HTR-8/SVneo (cell line): ENCODE results near the gene MAGI1.

ENCODE experiments used
- DNase-seq: peaks from one replicate; pipeline ENCODE4 v3.0.0; 2011; ENCODE audit warnings: low spot score, mixed read lengths; ENCODE audit not compliant: insufficient read length
- FAIRE-seq: peaks from 2 replicates; lab custom pipeline; 2011; peaks lifted over from hg19 to GRCh38; lab: Jason Lieb, UNC

The MAGI1 gene

GRCh38 chr3:65703820-65704219 is 334.9 kb downstream of the MAGI1 start:
- FAIRE-seq (no peak), DNase-seq (no peak)

GRCh38 chr3:65703026-65703425 is 335.7 kb downstream of the MAGI1 start:
- no peak for FAIRE-seq

GRCh38 chr3:65702202-65702601 is 336.5 kb downstream of the MAGI1 start:
- DNase-seq (no peak), FAIRE-seq (no peak)

More at GRCh38 chr3:65703026-65703425, 335.7 kb downstream of the MAGI1 start:
- DNase-seq = no peak

GRCh38 chr3:65701516-65701915 is 337.2 kb downstream of the MAGI1 start:
- FAIRE-seq (no peak), DNase-seq (no peak)

GRCh38 chr3:65689436-65689835 is 349.3 kb downstream of the MAGI1 start:
- DNase-seq (no peak), FAIRE-seq (no peak)

GRCh38 chr3:65687741-65688140 is 351.0 kb downstream of the MAGI1 start:
- no peak for FAIRE-seq
- DNase-seq = no peak

GRCh38 chr3:65685621-65686235 is 353.0 kb downstream of the MAGI1 start:
- FAIRE-seq (no peak), DNase-seq (no peak)

GRCh38 chr3:65678516-65678915 is 360.2 kb downstream of the MAGI1 start:
- no peak for DNase-seq

GRCh38 chr3:65677486-65678010 is 361.2 kb downstream of the MAGI1 start:
- FAIRE-seq (no peak), DNase-seq (no peak)

More at GRCh38 chr3:65678516-65678915, 360.2 kb downstream of the MAGI1 start:
- no peak for FAIRE-seq

- no peak for FAIRE-seq
- no peak for DNase-seq
Measured at GRCh38 chr3:65676580-65676979, 362.1 kb downstream of the MAGI1 start.

- DNase-seq (no peak), FAIRE-seq (no peak)
Measured at GRCh38 chr3:65675011-65675410, 363.7 kb downstream of the MAGI1 start.

- DNase-seq (no peak), FAIRE-seq (no peak)
Measured at GRCh38 chr3:65674226-65674625, 364.5 kb downstream of the MAGI1 start.

- no peak for FAIRE-seq
- DNase-seq = peak; percentile 3
Measured at GRCh38 chr3:65672871-65673815, 365.6 kb downstream of the MAGI1 start.

GRCh38 chr3:65672061-65672460 is 366.7 kb downstream of the MAGI1 start:
- no peak for FAIRE-seq
- no peak for DNase-seq

- no peak for FAIRE-seq
Measured at GRCh38 chr3:65671004-65671403, 367.7 kb downstream of the MAGI1 start.

GRCh38 chr3:65669163-65669875 is 369.4 kb downstream of the MAGI1 start:
- FAIRE-seq (no peak), DNase-seq (no peak)

More at GRCh38 chr3:65671004-65671403, 367.7 kb downstream of the MAGI1 start:
- DNase-seq = no peak

- FAIRE-seq = no peak
- no peak for DNase-seq
Measured at GRCh38 chr3:65667963-65668362, 370.8 kb downstream of the MAGI1 start.

- DNase-seq = peak; percentile 4
- no peak for FAIRE-seq
Measured at GRCh38 chr3:65666448-65667091, 372.1 kb downstream of the MAGI1 start.

GRCh38 chr3:65665915-65666314 is 372.8 kb downstream of the MAGI1 start:
- FAIRE-seq = no peak
- no peak for DNase-seq

- DNase-seq (no peak), FAIRE-seq (no peak)
Measured at GRCh38 chr3:65664931-65665330, 373.8 kb downstream of the MAGI1 start.
